ENCODE measurements around the gene PRKCE. TPM values are rescaled to one million over a fixed set of nuclear protein-coding genes. Genes with fewer than 3 reads are reported as not detected.
A peak's percentile ranks its signal among the peaks of the same experiment; 100 is the strongest.

PRKCE gene
- polyA plus RNA-seq, 4 donors, result 8.1 to 10.5 (median 9.3) TPM

DNA sequence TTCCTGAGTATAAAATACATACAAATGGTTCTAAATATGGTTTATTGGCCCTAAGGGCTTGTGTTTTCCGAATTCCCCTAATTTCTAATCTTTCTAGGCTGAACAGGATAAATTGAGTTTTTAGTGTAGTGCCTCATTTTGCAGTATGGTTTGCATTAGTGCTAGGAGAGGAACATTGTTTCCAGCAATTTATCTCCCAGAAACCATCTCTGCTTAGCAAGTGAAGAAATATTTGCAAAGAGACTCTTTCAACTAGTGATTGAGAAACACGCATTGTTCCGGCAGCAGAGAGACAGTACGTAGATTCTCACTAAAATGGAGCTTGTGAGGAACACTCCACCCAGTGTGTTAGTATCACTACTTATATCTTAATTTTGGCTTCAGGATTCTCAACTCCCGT, 468.0 kb downstream of the PRKCE start:
- DNase-seq (ENCODE audit: low read depth in 4 of 4, low spot score in 3 of 4), result no peak

DNA sequence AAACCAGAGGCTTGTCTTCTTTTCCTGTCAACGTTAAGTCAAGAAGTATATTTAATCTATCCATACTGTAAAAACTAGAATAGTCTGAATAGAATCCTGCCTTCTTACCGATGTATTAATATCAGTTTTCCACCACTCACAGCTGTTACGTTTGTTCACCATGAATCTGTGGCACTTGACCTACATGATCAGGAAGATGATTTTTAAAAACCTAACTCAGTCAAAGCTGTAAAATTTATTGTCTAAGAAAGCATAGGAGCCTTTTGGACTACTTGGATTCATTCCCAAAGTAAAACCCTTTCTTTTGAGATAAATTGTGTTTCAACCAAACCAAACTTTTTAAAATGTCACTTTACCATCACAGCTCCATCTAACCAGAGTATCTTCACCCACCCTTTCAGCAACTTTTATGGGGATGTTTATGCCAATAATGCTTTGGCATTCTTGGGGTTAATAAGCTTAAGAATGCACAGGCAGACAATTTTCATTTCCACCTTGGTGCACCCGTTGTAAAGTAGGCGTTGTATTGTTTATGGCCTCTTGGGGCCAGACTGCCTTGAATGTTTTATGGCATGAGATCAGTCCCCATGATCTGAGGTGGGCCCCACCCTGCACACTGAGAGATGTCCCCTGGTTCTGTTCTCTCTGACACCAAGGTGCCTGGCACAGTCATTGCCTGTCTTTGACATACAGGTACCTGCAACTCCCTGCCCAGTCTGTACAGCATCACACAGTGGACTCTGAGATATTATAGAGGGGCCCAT, 469.5 kb downstream of the PRKCE start:
- DNase-seq (ENCODE audit: low read depth in 4 of 4, low spot score in 3 of 4), result no peak

DNA sequence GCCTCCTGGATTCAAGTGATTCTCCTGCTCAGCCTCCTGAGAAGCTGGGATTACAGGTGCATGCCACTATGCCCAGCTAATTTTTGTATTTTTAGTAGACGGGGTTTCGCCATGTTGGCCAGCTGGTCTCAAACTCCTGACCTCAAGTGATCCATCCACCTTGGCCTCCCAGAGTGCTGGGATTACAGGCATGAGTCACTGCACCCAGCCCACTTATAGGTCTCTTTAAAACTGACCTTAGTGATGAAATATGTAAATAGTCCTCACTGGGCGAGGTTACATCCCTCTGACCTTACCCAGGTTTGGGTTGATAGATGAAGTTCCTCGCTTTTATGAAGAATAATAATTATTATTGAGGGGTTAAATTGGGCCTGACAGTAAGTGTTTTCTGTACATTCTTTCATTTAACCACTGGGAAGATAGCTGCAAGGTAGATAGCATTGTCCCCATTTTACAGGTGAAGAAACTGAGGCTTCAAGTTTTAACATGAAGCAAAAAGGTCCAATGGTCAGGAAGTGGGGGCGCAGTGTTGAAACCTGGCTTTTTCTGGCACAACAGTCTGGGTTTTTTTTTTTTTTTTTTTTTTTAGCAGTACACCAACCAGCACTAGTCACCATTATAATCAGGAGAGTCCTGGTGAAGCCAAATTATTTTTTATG, 471.0 kb downstream of the PRKCE start:
- no peak for DNase-seq (ENCODE audit: low read depth in 4 of 4, low spot score in 3 of 4)

DNA sequence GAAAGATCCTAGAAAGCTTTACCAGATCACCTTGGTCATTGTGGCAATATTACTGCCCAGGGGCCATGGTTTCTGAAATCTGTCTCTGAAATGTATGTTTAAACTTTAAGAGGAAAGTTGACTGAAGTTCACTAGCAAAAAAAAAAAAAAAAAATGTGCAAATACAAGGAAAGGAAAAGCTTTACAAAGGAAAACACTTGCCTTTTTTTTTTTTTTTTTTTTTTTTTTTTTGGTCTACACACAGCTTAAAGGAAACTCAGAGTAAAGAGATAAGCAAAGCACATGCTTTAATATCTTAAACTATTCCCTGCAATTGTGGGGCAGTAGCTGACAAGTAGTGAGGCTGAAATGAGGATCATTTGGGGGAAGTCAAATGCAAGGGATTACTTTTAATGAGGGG, 471.5 kb downstream of the PRKCE start:
- DNase-seq (ENCODE audit: low read depth in 4 of 4, low spot score in 3 of 4), result no peak

DNA sequence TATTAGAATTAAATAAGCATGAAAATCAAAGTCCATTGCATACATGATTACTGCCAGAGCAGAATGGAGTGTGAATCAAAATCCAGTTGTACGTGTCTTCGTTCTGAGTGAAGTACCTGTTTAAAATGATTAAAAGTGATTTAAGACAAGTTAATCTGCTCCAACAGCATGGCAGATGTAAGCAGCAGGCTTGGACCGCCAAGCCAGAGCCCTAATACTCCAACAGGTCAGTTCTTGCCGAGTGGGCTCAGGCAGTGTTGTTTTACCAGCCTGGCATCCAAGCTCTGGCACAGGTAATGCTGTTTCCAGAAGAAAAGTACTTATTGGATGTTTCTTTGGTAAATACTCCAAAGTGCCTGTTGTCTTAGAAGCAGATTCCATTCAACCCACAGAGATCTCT, 474.3 kb downstream of the PRKCE start:
- no peak for DNase-seq (ENCODE audit: low read depth in 4 of 4, low spot score in 3 of 4)

DNA sequence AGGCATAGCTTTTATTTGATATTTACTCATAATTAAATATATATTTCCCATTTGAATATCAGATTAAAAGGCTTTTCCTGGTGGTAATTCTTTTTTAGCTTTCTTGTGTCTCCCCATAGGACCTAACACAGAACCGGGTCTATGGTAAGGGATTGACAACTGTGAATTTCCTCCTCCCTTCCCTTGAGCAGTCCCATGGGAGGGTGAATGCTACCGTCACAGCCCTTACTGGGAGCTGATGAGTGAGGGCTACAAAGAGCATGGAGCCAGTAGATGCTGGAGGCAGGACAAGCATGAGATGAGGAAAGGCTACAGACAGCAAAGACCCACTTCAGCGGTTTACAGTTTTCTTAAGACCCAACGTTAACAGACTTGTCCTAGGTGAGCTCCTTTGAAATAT, 475.1 kb downstream of the PRKCE start:
- DNase-seq (ENCODE audit: low read depth in 4 of 4, low spot score in 3 of 4), result no peak

DNA sequence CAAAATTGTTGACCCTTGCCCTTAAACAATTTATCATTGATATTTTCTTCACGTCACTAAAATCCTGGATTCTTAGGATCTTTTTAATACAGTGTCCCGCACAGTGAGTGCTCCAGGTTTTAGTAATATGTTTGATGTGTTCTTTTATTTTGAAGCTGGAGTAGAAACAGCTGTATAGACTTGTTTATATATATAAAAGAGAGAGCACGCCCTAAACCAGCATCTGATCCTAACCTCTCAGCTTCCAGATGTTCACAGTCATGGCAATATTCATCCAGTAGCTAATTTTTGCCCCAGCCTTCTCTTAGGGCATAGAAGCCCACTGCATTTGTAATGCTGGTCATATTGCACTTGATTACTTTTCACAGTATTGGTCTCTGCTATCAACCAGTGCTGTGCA, 475.7 kb downstream of the PRKCE start:
- no peak for DNase-seq (ENCODE audit: low read depth in 4 of 4, low spot score in 3 of 4)

DNA sequence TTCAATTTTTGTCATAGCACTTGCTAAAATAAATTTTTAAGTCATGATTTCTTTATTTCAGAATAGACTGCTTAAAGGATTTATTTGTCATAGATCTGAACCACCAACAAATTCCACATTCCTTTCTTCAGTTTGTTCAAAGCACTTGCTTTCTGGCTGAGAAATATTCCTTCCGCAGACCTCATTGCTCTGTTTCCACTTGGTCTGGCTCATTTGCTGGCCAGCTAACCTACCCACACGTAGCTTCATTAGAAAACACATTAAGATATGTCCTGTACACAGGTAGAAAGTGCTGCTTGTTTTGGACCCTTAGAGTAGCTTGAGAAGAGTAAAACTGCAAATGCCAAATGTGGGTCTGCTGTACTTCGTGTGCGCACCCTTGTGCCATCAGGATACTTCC, 479.0 kb downstream of the PRKCE start:
- no peak for DNase-seq (ENCODE audit: low read depth in 4 of 4, low spot score in 3 of 4)

DNA sequence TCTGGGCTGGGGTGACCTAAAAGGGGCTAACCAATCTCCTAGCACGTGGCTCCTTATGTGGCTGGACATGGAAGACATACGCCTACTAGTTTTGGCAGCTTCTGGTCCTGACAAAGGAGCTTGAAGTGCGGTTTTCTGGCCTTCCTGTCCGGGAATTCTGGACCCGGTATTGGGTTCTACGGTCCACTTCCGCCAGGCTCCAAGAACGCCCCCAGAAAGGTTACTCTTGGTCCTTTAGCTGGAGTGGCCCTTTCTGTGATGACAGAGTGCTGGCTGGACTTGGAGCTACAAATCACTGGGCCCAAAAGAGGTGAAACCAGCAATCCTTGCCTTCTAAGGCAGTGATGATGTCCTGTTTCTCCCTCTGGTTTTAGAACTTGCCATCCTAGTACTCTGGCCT, 481.5 kb downstream of the PRKCE start:
- no peak for DNase-seq (ENCODE audit: low read depth in 4 of 4, low spot score in 3 of 4)

DNA sequence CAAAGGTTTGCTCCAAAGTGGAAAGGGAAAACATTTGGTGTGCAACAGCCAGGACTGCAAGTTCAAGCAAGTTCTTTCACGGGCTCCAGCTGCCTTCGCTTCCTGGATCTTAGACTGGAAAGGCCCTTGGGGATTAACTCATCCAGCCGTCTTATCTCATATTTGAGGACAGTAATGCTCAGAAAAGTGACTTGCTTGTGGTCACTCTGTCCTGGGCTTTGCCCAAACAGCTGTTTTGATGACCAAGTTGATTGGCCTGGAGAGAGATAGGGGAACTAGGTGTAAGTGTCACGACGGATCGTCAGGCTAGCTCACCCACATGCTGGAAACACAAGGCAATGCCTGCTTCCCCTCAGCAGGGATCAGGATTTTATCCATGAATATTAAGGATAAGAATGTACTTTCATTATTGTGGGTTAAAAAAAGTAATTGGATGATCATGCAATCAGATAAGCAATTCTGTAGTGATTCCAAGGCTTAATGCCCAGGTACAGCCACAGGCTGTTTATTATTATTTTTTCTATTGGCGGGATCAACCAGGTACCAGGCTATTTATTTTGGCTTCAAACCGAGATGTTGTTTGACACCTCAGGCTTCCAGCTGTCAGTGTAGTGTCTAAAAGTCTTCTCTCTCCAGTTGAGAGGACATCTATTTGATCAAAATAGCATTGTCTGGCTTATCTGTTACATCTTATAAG, 483.2 kb downstream of the PRKCE start:
- peak in 3 of 4 donors; percentile 37 to 44 (median 44) for DNase-seq (ENCODE audit: low read depth in 4 of 4, low spot score in 3 of 4)

DNA sequence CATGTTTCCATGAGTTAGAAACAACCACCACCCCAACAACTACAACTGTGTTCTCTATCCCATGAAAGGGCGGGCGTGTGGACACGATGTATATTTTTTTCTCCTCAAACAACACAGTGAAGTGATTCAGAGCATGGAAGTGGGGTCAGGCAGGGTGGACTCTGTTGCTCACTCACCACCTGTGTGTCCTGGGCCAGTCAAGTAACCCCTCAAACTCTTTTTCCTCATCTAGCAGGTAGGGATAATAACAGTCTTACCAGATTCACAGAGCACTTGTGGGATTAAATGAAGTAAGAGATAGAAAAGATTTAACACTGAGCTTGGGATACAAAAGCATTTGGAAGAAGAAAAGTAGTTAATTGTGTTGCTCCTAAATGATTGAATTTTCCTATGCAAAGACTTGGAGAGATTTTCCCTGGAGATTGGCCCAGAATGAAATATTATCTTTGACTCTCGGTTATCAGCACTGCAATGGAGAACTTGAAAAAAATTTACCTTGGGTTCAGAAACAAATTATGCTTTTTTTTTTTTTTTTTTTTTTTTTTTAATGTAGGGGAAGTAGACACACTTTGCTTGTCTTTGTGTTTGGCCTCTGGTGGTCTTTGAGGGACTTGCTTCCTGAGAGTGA, 483.9 kb downstream of the PRKCE start:
- DNase-seq (ENCODE audit: low read depth in 4 of 4, low spot score in 3 of 4), result no peak

DNA sequence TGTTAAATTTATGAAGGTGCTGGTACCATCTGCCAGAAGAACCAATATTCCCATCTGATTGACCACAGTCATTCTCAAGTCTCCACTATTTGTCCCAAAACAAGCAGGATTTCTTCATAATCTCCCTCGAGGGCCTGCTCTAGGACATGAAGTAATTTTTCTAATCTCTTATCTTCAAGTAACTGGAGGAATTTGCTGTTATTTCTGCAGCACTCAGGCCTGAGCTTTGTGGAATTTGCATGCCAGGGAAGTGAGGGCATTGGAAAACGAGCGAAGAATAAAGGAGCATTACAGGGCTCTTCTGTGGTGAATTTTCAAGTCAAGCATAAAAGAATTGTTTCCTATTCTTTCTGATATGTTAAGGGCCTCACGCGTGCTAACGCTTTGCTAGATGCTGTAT, 484.5 kb downstream of the PRKCE start:
- no peak for DNase-seq (ENCODE audit: low read depth in 4 of 4, low spot score in 3 of 4)

DNA sequence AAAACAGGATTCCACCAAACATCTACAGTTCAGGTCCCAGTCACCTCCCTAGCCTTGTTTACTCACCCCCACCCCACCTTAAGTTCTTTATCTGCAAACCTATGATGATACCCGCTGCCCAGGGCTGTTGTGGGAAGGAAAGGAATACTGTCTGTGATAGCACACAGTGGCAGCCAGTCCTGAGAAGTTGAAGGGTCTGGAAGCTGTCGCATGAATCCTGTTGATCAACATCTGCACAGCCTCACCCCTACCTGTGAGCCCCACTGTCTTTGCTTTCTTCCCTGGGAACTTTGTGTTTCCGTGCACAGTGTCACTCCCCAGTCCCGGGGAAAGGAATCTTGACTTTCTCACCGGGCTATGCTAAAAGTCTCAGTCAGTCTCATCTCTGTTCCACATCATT, 485.0 kb downstream of the PRKCE start:
- DNase-seq (ENCODE audit: low read depth in 4 of 4, low spot score in 3 of 4), result no peak

DNA sequence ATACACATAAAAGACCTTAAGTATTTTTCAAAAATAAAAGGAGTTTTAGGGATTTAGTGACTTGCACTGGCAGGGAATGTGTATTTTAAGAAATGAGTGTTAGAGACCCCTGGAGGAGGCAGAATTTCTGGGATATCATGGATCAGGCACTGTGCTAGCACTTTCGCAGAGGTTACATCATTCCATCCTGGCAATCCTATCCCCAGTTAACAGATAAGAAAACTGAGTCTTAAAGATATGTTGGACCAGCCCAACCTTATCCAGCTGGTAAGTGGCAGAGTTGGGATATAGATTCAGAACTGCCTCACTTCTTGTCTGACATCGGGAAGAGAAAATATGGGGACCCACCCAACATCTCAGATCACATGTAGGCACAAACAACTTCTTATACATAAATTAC, 485.5 kb downstream of the PRKCE start:
- no peak for DNase-seq (ENCODE audit: low read depth in 4 of 4, low spot score in 3 of 4)

DNA sequence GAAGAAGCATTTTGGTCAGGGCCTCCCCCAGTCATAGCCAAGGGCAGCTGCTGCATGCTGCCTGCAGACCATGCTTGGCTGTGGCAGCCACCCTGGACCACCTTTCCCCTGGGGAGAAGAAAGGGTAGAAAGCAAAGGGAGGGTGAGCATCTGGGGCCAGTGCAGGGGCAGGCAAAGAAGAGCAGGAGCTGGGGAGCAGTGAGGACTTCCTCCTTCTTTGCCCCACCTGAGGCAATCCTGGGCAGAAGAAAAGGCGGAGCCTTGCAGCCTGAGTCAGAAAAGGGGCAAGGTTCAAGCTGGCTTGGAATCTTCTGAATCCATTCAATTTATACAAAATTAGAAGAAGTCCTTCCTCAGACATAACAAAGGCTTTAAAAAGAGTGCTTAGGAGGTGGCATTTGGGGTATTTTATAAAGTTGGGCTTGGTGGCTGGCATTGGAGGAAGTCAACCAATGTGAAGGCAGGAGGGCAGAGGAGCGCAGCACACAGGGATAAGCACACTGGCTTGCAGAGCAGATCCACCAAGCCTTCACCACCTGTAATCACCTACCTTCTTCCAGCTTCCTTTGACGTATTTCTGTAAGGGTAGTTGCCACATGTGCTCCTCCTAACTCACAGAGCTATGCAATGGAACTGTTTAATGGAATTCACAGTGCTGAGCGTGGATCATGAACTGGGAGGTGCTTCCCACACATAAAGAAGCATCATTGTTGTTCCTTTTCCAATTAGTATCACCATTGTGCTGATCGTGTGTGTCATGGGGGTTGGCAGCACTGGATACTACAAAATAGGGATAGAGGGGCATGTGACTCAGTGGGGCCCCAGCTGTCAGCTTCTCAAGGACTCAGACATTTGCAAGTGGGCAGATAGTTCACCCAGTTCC, 491.3 kb downstream of the PRKCE start:
- DNase-seq (ENCODE audit: low read depth in 4 of 4, low spot score in 3 of 4), result no peak

DNA sequence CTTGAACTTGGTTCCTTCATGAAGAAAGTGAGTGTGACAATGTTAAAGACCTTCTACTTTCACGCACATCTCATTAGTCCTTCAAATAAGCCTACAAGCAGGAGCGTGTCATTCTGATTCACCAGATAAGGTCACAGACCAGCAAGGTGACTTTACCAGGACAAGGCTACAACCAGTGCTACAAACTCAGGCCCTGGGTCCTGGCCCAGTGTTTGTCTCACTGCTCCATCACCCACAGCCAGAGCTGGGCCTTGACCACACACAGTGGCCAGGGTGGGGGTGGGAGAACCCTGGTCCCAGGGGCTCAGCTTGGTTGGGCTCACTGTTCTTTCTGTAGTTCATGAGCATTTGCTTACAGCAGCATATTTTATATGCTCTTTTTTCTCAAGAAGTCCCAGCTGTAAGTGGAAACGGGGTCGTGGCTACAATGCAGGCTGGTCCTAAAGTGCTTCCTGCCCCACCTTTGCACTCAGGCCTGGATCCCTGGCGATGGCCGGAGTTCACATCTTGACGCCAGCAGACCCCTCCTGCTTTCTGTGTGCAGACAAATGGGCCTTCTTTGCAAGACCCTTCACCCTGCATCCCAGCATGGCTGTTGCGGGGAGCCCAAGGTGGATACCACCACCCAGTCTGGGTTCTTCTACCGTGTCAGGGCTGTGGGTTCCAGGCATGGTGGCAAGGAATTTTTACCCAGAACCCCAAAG, 492.1 kb downstream of the PRKCE start:
- no peak for DNase-seq (ENCODE audit: low read depth in 4 of 4, low spot score in 3 of 4)

DNA sequence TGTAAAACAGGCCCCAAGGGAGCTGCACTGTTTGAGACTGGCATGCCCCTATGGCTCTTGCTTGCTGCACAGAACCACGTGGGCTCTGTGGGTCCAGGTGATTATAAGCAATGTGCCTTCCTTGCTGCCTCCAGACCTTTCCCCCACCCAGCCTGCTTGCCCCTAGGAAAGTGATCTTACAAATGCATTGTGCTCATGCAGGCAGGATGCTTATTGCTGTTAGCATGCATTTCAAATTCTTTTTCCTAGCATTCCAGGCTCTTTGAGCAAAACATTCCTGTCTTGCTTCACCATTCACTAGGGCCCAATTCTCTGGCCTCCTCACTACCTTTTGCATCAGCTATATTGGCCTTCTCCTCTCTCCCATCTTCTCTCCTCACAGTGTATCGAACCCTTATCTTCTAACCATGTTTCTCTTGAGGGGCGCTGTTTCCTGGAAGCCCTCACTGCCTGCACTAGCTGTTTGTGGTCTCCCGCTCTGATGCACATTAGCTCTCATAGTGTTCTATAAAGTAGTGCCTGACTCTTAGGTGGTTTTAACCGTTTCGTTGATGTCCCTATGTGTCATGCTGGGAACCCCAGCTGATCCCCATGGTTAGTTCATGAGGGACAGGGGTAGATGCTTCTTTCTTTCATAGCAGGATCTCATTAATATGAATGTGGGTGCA, 492.8 kb downstream of the PRKCE start:
- DNase-seq (ENCODE audit: low read depth in 4 of 4, low spot score in 3 of 4), result no peak

DNA sequence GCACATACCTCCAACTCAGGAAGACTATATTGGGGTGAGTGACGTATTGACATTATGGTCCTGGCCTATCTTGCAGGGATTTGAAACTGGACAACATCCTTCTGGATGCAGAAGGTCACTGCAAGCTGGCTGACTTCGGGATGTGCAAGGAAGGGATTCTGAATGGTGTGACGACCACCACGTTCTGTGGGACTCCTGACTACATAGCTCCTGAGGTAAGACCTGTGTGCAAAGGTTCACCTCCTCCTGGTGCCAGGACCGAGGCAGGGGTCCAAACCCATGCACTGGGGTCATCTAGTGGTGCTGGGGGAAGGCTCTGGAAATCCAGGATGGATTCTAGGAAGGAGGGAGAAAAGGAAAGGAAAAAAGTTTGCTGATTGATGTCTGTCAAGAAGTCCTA, 493.5 kb downstream of the PRKCE start:
- DNase-seq (ENCODE audit: low read depth in 4 of 4, low spot score in 3 of 4), result no peak

DNA sequence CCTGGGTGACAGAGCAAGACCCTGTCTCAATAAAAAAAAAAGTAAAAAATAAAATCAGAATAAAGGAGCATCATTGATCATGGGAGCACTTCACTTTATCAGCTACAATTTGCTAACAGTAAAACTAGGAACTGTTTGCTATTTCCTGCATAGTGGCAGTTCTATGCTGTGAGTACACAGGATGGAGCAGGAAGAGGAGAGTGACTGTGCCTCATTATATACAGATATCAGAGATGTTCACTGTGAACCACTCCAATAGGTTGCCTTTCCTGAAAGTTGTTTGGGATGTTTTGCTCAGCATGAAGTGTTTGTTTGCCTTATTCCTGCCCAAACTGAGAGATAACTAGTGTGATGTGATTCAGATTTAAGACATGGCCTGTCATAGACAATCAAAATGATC, 494.4 kb downstream of the PRKCE start:
- DNase-seq (ENCODE audit: low read depth in 4 of 4, low spot score in 3 of 4), result no peak
